ENCODE results near the gene TRPV5. TPM values are rescaled to one million over a fixed set of nuclear protein-coding genes. Genes with fewer than 3 reads are reported as not detected.
"Not testable (repeated sequence)": the region's sequence is repeated elsewhere in the genome, so short reads cannot be mapped to it uniquely, and the experiment has no call there.

TRPV5 gene
- not detected for total RNA-seq
- long read RNA-seq, partial matches to known transcripts = 0 of 1 reads
- long read RNA-seq, other reads (novel, unspliced or antisense) = 1 of 1 reads

- DNase-seq (no peak), ATAC-seq (no peak)
- H3K27ac ChIP-seq = no peak within 1 kb of the TSS
- H3K4me1 ChIP-seq = no peaks in the 10 kb centered on the region
- no peaks in the 10 kb centered on the region for H3K27me3 ChIP-seq (ENCODE audit: low read depth)
- H3K9me3 ChIP-seq = no peaks in the 10 kb centered on the region
- no peaks in the 10 kb centered on the region for H3K36me3 ChIP-seq
- TF ChIP-seq CTCF (IDR thresholded peaks at IDR 0.05) = no peak
- no peak within 1 kb of the TSS for H3K4me3 ChIP-seq
- intact Hi-C loops (cut with DNase I) = no loop called here
Observed at GRCh38 chr7:142933624-142934023, at the start of gene TRPV5. TRPV5 (minus strand) TSS chr7:142933746; CDS start chr7:142933459, 287 bp downstream.

- H3K36me3 ChIP-seq; DNase-seq; intact Hi-C loops (cut with DNase I); H3K9me3 ChIP-seq; H3K27ac ChIP-seq; H3K27me3 ChIP-seq (ENCODE audit: low read depth); ATAC-seq; H3K4me3 ChIP-seq; H3K4me1 ChIP-seq: not testable (repeated sequence)
Observed at GRCh38 chr7:142978402-142978801, 44.9 kb upstream of the TRPV5 start.

GRCh38 chr7:142974626-142975025 lies 41.1 kb upstream of the TRPV5 start:
- no peak for TF ChIP-seq CTCF (IDR thresholded peaks at IDR 0.05)
- Histone ChIP-seq H3K27ac (no peak overlapping the region), H3K9me3 (no peaks in the 10 kb centered on the region), H3K27me3 (ENCODE audit: low read depth) (no peaks in the 10 kb centered on the region), H3K4me1 (no peaks in the 10 kb centered on the region), H3K4me3 (no peak overlapping the region), H3K36me3 (no peaks in the 10 kb centered on the region)
- intact Hi-C loops (cut with DNase I) = no loop called here
- ATAC-seq = no peak
- DNase-seq = no peak

GRCh38 chr7:142969183-142969582 lies 35.6 kb upstream of the TRPV5 start:
- no peak for TF ChIP-seq CTCF (IDR thresholded peaks at IDR 0.05)
- intact Hi-C loops (cut with DNase I) = no loop called here
- no peak overlapping the region for H3K27ac ChIP-seq
- H3K36me3 ChIP-seq = no peaks in the 10 kb centered on the region
- H3K9me3 ChIP-seq = no peaks in the 10 kb centered on the region
- DNase-seq = no peak
- no peaks in the 10 kb centered on the region for H3K27me3 ChIP-seq (ENCODE audit: low read depth)
- ATAC-seq = no peak
- no peak overlapping the region for H3K4me3 ChIP-seq
- H3K4me1 ChIP-seq = no peaks in the 10 kb centered on the region

GRCh38 chr7:142968229-142968628 lies 34.7 kb upstream of the TRPV5 start:
- Histone ChIP-seq H3K9me3 (no peaks in the 10 kb centered on the region), H3K4me3 (no peak overlapping the region), H3K36me3 (no peaks in the 10 kb centered on the region), H3K27me3 (ENCODE audit: low read depth) (no peaks in the 10 kb centered on the region), H3K4me1 (no peaks in the 10 kb centered on the region), H3K27ac (no peak overlapping the region)
- no peak for ATAC-seq
- no peak for TF ChIP-seq CTCF (IDR thresholded peaks at IDR 0.05)
- no peak for DNase-seq
- intact Hi-C loops (cut with DNase I) = no loop called here

GRCh38 chr7:142964502-142965246 lies 31.1 kb upstream of the TRPV5 start:
- Histone ChIP-seq H3K9me3 (no peaks in the 10 kb centered on the region), H3K4me3 (no peak overlapping the region), H3K36me3 (no peaks in the 10 kb centered on the region), H3K4me1 (no peaks in the 10 kb centered on the region), H3K27ac (no peak overlapping the region), H3K27me3 (ENCODE audit: low read depth) (no peaks in the 10 kb centered on the region)
- no peak for TF ChIP-seq CTCF (IDR thresholded peaks at IDR 0.05)
- no peak for DNase-seq
- no peak for ATAC-seq
- intact Hi-C loops (cut with DNase I) = no loop called here
